ENCODE measurements around the gene GBP6. TPM values are rescaled to one million over a fixed set of nuclear protein-coding genes. Genes with fewer than 3 reads are reported as not detected.

Gene GBP6
- total RNA-seq = not detected

GRCh38 chr1:89363638-89364536 lies at the start of gene GBP6:
Gene GBP6 (plus strand): TSS chr1:89364059. CDS start chr1:89368552, 4,493 bp downstream.
- intact Hi-C loops (cut with DNase I) = no loop called here
- H3K27ac ChIP-seq = no peak within 1 kb of the TSS
- H3K4me3 ChIP-seq = no peak within 1 kb of the TSS

GRCh38 chr1:89322402-89322801 lies 41.5 kb upstream of the GBP6 start:
- H3K4me1 ChIP-seq = no peaks in the 10 kb centered on the region
- H3K27ac ChIP-seq = no peak overlapping the region
- no peaks in the 10 kb centered on the region for H3K27me3 ChIP-seq
- intact Hi-C loops (cut with DNase I) = no loop called here
- no peaks in the 10 kb centered on the region for H3K9me3 ChIP-seq
- no peak for TF ChIP-seq CTCF (IDR thresholded peaks at IDR 0.05)
- no peak overlapping the region for H3K4me3 ChIP-seq
- H3K36me3 ChIP-seq = no peaks in the 10 kb centered on the region
- no peak for DNase-seq (ENCODE audit: low spot score in 2 of 2)

More at GRCh38 chr1:89363638-89364536, at the start of gene GBP6:
- Histone ChIP-seq H3K4me1 (peaks cover 0 to 2% of the 10 kb centered on the region in 2 donors), H3K9me3 (no peaks in the 10 kb centered on the region), H3K36me3 (no peaks in the 10 kb centered on the region), H3K27me3 (no peaks in the 10 kb centered on the region)
- no peak for TF ChIP-seq CTCF (IDR thresholded peaks at IDR 0.05)
- no peak for DNase-seq (ENCODE audit: low spot score in 2 of 2)

GRCh38 chr1:89331890-89332289 lies 32.0 kb upstream of the GBP6 start:
- Histone ChIP-seq H3K4me3 (no peak overlapping the region), H3K9me3 (no peaks in the 10 kb centered on the region), H3K36me3 (no peaks in the 10 kb centered on the region), H3K27me3 (no peaks in the 10 kb centered on the region), H3K27ac (no peak overlapping the region), H3K4me1 (no peaks in the 10 kb centered on the region)
- DNase-seq (ENCODE audit: low spot score in 2 of 2) = no peak
- intact Hi-C loops (cut with DNase I) = no loop called here
- TF ChIP-seq CTCF (IDR thresholded peaks at IDR 0.05) = no peak

GRCh38 chr1:89332461-89332860 lies 31.4 kb upstream of the GBP6 start:
- no peaks in the 10 kb centered on the region for H3K27me3 ChIP-seq
- intact Hi-C loops (cut with DNase I) = no loop called here
- no peak for TF ChIP-seq CTCF (IDR thresholded peaks at IDR 0.05)

GRCh38 chr1:89335486-89335885 lies 28.4 kb upstream of the GBP6 start:
- intact Hi-C loops (cut with DNase I) = no loop called here
- Histone ChIP-seq H3K9me3 (no peaks in the 10 kb centered on the region), H3K4me3 (no peak overlapping the region), H3K27ac (no peak overlapping the region), H3K4me1 (no peaks in the 10 kb centered on the region), H3K36me3 (no peaks in the 10 kb centered on the region), H3K27me3 (no peaks in the 10 kb centered on the region)
- DNase-seq (ENCODE audit: low spot score in 2 of 2) = no peak
- TF ChIP-seq CTCF (IDR thresholded peaks at IDR 0.05) = no peak

More at GRCh38 chr1:89332461-89332860, 31.4 kb upstream of the GBP6 start:
- Histone ChIP-seq H3K4me1 (no peaks in the 10 kb centered on the region), H3K36me3 (no peaks in the 10 kb centered on the region), H3K9me3 (no peaks in the 10 kb centered on the region), H3K27ac (no peak overlapping the region), H3K4me3 (no peak overlapping the region)
- DNase-seq (ENCODE audit: low spot score in 2 of 2) = no peak

Measured in ascending aorta (tissue), 2 donors.